Fibroblast of skin of back (primary cell): ENCODE results near the gene AKR1A1. TPM values are rescaled to one million over a fixed set of nuclear protein-coding genes. Genes with fewer than 3 reads are reported as not detected.
"Not testable (repeated sequence)": the region's sequence is repeated elsewhere in the genome, so short reads cannot be mapped to it uniquely, and the experiment has no call there.

Experiments used
- DNase-seq: peaks from one replicate; pipeline ENCODE4 v3.0.0-alpha.2; 2013
- polyA plus RNA-seq, 2 experiments: library from polyadenylated mRNA; unstranded; fragments of 120-200 nt; gene quantifications; one replicate each; pipeline ENCODE4 v1.2.1, GENCODE V29; 2013; ENCODE audit not compliant: insufficient read length in 2 of 2

Gene AKR1A1
- 112 TPM for polyA plus RNA-seq (2013, experiment 1 of 2; ENCODE audit: insufficient read length)
- polyA plus RNA-seq (2013, experiment 2 of 2; ENCODE audit: insufficient read length): 88.2 TPM

DNA sequence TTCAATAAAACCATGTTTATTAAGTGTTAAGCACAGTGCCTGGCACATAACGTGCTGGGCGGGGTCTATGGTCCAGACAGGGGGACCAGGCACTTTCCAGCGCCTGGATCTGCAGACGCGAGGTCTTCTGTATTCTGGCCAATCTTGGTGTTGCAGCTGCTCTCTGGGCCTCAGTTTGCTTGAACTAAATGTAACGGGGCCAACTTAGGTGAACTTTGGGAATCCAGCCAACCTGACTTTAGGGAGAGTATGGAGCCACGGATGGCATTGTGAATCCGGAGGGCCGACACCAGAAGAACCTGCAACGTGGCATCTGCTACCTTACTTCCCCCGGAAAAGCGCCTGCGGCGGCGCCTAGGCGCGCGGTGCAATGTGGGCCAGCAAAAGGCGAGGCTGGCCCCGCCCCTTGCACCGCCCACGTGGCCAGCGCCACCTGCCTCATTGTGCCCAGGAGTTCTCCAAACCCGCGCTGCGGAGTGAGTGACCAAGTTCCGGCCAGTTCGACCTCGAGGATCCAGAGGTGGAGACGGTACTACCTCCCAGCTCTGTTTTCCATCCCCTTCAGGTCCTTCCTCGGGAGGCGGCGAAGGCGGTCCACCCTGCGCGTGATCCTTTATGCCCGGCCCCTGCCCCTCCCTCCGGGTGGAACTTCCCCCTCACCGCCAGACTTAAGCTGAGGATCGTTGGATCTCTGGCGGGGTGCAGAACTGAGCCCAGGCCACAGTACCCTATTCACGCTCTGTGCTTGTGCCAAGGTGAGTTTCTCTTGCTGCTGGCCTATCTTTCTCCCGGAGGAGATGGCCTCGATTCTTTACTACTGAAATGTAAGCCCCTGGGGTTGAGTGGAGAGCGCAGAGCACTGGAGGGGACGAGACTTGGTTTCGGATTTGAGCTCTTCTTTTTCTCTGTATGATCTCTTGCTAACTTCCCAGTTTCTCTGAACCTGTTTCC, at the start of gene AKR1A1:
Gene AKR1A1, plus strand, starts transcription at position 426 of the 951 bp plus-strand sequence. CDS start 10,969 bp downstream, outside the sequence.
- peak; percentile 85 for DNase-seq

DNA sequence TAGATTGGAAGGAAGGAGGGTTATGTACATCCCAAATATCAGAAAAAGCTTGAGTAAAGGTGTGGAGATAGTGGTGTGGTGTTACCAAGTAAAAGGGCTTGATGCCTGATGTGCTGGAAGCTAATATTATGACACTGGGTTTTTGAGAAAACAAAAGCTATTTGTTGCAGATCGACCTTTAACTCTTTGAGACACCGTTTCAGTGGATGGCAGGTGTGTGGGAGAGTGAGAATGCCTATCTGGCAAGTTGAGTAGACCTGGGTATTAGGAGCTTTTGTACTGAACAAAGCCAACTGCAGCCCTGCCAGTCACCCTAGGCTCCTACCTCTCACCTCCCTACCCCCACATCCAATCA, 49.1 kb upstream of the AKR1A1 start:
- DNase-seq: no peak

DNA sequence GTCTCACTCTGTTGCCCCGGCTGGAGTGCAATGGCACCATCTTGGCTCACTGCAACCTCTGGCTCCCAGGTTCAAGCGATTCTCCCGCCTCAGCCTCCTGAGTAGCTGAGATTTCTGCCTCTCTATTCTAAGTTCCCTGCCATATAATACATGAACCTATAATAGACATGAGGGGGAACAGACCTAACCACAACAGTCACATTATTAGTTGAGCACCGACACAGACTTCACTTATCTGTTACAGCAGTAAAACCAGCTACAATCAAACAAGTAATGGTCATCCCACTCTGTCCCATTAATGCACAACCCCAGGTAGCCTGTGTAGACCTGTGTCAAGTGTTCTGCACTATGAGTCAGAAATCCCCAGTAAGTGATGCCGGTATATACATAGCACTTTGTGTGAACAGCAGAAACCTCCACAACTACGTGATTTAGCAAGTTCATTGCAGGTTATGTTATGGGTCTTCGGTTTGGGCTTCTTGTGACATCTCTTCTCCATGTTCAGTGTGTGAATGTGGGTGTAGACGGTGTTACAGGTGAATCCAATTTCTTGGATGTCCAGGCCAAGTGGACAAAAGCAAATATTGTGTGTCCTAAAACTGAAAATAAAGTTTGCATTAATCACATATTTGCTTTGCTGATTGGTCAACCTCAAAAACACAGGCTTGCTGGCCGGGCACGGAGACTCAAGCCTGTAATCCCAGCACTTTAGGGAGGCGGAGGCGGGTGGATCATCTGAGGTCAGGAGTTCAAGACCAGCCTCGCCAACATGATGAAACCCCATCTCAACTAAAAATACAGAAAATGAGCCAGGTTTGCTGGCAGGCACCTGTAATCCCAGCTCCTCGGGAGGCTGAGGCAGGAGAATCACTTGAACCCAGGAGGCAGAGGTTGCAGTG, 46.9 kb upstream of the AKR1A1 start:
- no peak for DNase-seq

DNA sequence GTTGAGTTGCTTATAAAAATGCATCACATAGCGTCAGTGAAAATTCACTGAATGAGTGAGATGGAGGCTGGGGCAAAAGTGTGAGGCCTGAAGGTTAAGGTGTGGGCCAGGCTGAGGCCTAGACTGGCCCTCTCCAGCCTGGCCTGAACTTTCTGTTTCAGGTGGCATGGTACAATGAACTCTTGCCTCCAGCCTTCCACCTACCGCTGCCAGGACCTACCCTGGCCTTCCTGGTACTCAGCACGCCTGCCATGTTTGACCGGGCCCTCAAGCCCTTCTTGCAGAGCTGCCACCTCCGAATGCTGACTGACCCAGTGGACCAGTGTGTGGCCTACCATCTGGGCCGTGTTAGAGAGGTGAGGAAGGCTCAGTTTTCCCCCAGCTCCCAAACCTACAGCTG, 43.4 kb upstream of the AKR1A1 start:
- no peak for DNase-seq

DNA sequence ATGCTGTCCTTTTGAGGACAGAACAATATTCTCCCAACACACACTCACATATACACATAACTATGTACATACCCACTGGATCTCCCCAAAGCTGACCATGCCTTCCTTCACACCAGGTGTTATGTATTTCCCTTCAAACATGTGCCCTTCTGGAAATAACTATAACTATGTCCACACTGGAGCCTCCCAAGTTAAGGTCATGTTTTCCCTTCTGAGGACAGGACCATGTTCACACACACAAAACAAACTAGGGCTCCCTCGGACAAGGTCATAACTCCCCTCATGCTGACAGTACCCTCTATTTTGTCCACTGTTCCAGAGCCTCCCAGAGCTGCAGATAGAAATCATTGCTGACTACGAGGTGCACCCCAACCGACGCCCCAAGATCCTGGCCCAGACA, 42.7 kb upstream of the AKR1A1 start:
- no peak for DNase-seq

DNA sequence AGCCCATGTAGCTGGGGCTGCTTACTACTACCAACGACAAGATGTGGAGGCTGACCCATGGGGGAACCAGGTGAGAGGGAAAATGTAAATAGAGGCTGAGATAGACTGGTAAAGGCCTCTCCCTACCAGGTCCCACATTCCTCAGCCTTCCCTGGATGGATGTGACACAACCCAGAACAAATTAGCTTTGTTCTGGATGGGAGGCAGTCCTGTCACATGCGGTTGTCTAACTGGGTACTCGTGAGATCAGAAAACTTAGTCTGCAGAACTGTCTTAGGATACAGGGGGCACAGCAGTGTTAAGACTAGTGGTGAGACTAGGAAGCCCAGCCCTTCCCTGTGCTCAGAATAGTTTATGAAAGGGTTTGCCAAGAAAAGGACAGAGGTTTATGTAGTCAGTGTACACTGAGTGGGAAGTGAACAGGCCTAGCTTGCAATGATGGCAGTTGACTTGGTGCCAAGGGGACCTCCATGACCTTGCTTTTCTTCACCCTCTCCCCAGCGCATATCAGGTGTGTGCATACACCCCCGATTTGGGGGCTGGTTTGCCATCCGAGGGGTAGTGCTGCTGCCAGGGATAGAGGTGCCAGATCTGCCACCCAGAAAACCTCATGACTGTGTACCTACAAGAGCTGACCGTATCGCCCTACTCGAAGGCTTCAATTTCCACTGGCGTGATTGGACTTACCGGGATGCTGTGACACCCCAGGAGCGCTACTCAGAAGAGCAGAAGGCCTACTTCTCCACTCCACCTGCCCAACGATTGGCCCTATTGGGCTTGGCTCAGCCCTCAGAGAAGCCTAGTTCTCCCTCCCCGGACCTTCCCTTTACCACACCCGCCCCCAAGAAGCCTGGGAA, 42.1 kb upstream of the AKR1A1 start:
- DNase-seq: no peak

DNA sequence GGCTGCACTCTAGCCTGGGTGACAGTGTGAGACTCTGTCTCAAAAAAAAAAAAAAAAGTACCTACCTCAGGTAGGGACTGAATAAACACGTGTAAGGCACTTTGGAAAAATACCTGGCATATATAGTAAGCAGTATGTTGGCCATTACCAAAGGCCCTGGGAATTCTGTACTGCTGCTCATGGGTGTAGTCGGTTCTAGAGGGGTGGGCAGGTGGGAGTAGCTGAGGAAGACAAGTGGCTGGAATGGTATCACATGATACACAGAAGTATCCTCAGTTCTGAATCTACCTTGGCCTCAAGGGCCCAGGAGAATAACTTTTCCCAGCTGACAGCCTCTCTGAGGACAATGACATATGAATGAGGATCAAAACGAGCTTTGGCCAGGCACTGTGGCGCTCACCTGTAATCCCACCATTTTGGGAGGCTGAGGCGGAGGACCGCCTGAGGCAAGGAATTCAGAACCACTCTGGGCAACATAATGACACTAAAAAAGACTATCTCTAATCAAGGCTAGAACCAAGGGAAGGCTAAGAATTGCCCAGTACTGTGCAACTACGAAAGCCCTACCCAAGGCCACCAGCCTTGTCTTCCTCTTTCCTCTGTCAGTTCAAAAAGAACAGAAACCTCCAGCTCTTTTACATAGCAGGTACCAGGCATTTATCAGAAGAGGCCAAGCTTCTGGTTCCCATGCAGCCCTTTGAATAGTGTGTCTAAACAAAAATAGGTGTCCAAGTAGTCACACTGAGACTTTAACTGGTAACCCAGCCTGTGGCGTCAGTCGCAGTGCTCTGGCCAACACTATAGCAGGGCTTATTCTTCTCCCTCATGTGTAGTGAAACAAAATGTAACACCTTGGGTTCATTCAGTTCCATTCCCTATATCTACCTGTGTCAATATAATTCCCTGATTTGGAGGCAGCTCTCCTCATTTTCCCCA, 40.3 kb upstream of the AKR1A1 start:
- DNase-seq: no peak

DNA sequence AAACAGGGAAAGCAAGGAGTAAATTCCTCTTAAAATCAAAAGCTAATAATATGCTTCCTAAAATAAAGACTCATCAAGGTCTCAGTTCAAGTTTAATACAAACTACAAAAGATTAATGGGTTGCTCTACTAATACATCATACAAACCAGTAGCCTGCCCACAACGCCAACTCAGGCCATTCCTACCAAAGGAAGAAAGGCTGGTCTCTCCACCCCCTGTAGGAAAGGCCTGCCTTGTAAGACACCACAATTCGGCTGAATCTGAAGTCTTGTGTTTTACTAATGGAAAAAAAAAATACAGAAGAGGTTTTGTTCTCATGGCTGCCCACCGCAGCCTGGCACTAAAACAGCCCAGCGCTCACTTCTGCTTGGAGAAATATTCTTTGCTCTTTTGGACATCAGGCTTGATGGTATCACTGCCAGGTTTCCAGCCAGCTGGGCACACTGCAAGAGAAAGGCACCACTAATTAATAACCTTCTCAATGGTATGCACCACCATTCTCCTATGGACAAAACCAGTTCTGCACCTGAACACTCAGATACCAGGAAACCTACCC, 39.6 kb upstream of the AKR1A1 start:
- no peak for DNase-seq

DNA sequence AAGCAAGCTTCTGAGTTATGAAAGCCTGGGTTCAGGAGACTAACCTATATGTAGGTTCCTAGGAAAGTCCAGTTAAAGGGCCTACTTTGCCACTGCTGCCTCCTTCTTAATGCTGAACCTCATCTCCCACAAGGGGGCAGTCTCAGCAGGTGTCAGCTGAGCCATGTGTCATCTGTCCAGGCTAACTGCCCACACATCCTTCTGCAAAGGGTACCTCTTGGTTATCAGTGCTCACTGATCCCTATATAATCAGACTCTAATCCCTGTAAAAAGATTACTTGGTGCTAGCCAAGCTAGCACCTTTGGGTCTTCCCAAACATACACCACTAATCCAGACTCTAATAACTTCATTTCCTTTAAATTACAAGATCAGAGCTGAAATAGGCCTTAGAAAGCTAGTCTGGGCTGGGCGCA, 38.0 kb upstream of the AKR1A1 start:
- DNase-seq: peak; percentile 64

DNA sequence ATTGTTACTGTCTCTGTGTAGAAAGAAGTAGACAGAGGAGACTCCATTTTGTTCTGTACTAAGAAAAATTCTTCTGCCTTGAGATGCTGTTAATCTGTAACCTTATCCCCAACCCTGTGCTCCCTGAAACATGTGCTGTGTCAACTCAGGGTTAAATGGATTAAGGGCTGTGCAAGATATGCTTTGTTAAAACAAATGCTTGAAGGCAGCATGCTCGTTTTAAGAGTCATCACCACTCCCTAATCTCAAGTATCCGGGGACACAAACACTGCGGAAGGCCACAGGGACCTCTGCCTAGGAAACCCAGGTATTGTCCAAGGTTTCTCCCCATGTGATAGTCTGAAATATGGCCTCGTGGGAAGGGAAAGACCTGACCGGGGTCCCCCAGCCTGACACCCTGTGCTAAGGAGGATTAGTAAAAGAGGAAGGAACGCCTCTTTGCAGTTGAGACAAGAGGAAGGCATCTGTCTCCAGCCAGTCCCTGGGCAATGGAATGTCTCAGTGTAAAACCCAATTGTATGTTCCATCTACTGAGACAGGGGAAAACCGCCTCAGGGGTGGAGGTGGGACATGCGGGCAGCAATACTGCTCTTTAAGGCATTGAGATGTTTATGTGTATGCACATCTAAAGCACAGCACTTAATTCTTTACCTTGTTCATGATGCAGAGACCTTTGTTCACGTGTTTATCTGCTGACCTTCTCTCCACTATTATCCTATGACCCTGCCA, 36.9 kb upstream of the AKR1A1 start:
- DNase-seq: peak; percentile 23

DNA sequence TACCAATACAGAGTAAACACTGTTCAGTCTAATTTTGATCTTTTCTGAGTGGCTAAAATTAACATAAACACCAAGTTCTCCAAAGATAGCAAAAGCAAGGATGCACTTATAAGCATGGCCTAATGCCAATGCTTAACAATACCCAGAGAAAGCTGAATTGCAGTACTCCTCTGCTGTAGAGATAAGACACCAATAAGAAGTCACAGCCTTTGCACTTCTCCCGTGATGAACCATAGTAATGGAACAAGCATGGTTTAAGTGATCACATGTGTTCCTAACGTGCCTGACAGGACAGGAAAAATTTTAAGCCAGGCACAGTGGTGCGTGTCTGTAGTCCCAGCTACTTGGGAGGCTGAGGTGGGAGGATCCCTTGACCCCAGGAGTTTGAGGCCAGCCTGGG, 34.6 kb upstream of the AKR1A1 start:
- no peak for DNase-seq

DNA sequence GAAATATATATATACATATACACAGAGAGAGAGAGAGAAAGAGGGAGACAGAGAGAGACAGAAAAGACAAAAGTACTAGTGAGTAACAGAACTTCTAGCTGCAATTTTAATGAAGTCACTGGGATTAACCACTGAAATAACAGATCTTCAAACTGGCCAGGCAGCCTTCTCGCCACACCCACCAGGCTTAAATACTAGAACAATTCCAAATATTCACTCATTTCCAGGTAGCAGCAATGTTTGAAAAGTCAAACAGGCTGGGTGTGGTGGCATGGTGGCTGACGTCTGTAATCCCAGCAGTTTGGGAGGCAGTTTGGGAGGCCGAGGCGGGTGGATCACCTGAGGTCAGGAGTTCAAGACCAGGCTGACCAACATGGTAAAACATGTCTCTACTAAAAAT, 34.2 kb upstream of the AKR1A1 start:
- DNase-seq: no peak

DNA sequence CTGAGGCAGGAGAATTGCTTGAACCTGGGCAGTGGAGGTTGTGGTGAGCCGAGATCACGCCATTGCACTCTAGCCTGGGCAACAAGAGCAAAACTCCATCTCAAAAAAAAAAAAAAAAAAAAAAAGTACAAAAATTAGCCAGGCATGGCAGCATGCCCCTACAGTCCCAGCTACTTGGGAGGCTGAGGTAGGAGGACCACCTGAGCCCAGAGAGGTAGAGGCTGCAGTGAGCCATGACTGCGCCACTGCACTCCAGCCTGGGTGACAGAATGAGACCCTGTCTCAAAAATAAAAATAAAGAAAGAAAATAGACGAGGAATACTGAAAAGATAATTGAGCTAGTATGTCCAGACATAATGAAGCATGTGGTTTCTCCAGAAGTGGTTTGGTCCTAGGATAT, 32.3 kb upstream of the AKR1A1 start:
- DNase-seq: not testable (repeated sequence)

DNA sequence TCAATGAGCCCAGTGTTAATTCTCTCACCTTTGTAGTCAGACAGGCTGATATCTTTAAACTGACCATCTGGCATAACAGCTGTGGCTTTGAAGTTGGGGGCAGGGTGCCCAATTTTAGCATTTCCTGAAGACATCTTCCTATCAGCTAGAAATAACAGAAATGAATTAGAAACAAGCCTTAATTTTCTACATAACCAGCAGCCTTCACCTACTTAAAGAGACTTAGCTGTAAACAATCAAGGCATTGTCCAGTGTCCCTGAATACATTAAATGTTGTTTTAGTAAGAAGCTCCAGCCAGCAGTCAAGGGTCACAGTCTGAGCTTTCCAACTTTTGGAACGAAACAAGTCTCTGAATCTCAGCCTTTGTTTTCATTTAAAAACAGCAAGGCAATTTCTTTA, 31.7 kb upstream of the AKR1A1 start:
- no peak for DNase-seq

DNA sequence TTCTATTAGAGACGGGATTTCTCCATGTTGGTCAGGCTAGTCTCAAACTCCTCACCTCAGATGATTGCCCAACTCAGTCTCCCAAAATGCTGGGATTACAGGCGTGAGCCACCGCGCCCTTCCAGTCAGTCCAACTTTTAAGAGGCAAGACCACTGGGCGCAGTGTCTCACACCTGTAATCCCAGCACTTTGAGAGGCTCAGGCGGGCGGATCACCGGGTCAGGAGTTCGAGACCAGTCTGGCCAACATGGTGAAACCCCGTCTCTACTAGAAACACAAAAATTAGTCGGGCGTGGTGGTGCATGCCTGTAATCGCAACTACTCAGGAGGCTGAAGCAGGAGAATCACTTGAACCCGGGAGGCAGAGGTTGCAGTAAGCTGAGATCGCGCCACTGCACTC, 30.9 kb upstream of the AKR1A1 start:
- DNase-seq: not testable (repeated sequence)

DNA sequence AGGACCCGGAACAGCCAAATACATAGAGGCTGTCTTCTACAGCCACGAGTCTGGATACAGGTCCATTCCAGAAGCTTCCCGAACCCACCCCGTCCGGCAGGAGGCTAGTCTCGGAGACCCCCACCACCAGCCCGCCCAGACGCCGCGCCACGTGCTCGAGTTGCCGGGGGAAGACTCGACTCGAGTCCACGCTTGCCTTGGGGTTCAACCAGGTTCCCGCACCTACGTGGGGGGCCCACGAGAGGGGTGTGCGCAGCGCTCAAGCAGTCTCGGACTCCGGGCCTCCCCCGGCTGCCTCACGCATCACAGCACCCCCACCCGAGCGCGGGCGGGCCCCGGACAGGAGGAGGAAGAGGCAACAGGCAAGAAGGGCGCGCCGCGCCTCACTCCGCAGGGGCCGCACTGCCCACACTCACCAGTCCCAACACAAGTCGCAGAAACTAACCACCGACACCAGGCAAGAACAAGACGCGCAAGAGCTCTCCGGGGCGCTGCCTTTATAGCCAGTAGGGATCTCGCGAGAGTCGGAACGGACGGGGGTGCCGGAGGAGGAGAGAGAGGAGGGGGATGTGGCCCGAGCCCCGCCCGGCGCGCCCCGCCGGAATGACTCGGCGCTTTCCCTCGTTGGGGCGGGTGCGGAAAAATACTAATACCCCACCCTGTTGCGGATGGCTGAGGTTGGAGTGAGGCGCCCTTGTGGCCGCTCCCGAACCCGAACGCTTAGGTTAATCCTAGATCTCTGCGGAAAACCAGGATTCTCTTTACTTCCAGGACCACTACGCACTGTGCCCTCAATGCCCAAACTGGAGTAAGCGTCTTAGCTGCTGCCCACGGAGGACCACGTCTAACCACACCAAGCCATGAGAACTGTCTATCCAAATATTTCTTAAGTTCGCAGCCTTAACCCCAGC, 29.0 kb upstream of the AKR1A1 start, which contains the start of gene PRDX1:
Gene PRDX1, minus strand, starts transcription at position 472 of the 911 bp plus-strand sequence. CDS start 2,841 bp downstream, outside the sequence.
- peak; percentile 96 for DNase-seq

DNA sequence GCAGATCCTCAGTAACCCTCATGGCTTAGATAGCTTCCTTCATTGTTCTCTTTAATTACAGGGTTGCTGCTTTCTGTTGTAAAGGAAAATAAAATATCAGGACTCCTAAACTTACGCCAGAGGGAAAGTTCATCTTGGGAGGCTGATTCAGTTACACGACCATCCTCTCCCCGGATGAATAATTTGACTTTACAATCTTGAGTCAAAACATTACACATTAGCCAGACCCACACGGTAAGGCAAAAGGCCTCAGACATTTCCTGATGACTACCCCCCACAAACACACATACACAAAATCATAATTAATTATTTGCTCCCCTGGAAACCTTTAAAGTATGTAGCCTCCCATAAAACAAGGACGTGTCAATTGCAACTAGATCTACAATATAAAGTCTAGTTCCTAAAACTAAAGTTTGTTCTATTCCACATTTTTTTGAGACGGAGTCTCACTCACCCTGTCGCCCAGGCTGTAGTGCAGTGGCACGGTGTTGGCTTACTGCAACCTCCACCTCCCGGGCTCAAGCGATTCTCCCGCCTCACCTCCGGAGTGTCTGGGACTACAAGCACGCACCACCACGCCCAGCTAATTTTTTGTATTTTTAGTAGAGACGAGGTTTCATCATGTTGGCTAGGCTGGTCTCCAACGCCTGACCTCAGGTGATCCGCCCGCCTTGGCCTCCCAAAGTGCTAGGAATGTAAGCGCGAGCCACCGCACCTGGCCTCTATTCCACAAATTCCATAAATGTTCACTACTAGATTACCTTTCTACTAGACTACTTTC, 28.1 kb upstream of the AKR1A1 start:
- DNase-seq: peak; percentile 62

DNA sequence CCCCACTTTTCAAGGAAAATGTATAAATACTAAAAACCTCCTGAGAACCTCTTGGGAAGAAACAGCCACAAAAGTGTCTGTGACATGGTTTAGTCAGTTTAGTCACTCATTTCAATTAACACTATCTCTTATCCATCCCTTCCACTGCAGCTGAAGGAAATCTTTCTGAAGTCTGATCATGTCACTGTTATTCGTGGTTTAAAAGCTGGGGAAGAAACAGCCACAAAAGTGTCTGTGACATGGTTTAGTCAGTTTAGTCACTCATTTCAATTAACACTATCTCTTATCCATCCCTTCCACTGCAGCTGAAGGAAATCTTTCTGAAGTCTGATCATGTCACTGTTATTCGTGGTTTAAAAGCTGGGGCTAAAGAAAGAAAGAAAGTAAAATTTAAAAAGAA, 27.1 kb upstream of the AKR1A1 start:
- DNase-seq: not testable (repeated sequence)
